Caco-2 (cell line): ENCODE measurements around the gene ANKAR. TPM values are rescaled to one million over a fixed set of nuclear protein-coding genes. Genes with fewer than 3 reads are reported as not detected.
A peak's percentile ranks its signal among the peaks of the same experiment; 100 is the strongest.

ENCODE experiments used
- BruUV-seq: library from RNA; stranded (reverse); fragments of 400-500 nt; replicated peaks from 2 replicates; lab custom pipeline; 2021; lab: Mats Ljungman, UMichigan
- CTCF ChIA-PET: fragments of 300-600 bp; sonication (Branson Sonifier 250); formaldehyde crosslinking; loops from one replicate; lab custom pipeline; 2022; ENCODE audit warnings: antibody characterized with exemption; lab: Charles Lee
- POLR2A ChIA-PET: fragments of 300-600 bp; sonication (Branson Sonifier 250); formaldehyde crosslinking; loops from one replicate; lab custom pipeline; 2022; ENCODE audit warnings: antibody characterized with exemption; lab: Charles Lee
- DNase-seq, 2 experiments: peaks; one replicate each; pipeline versions ENCODE4 v3.0.0 to v3.0.0-alpha.2; 2020 to 2022
- H3K27me3 ChIP-seq: replicated peaks from 2 replicates; pipeline ENCODE4 v1.6.0; 2011; ENCODE audit warnings: low read length; ENCODE audit not compliant: control insufficient read depth, insufficient read depth
- H3K36me3 ChIP-seq: 2 replicates; pipeline ENCODE4 v1.5.1; 2011; ENCODE audit warnings: low read length; ENCODE audit not compliant: control insufficient read depth, insufficient read depth
- H3K4me1 ChIP-seq: fragments of 250-450 bp; sonication (Bioruptor Pico); 2 replicates; pipeline ENCODE4 v1.5.1; 2020; ENCODE audit warnings: mild to moderate bottlenecking
- H3K4me3 ChIP-seq: 2 replicates; pipeline ENCODE4 v1.5.1; 2011; ENCODE audit warnings: low read depth, mild to moderate bottlenecking, control low read depth, low read length
- H3K9me3 ChIP-seq: fragments of 250-450 bp; sonication (Bioruptor Pico); 2 replicates; pipeline ENCODE4 v1.5.1; 2020; ENCODE audit warnings: mild to moderate bottlenecking, moderate library complexity
- H3K27ac Mint-ChIP-seq: one replicate; pipeline ENCODE4 v1.8.0; 2022; ENCODE audit warnings: mixed read lengths; ENCODE audit not compliant: unreplicated experiment
- H3K27me3 Mint-ChIP-seq: one replicate; pipeline ENCODE4 v1.8.0; 2022; ENCODE audit warnings: mixed read lengths; ENCODE audit not compliant: insufficient read depth, unreplicated experiment
- H3K36me3 Mint-ChIP-seq: one replicate; pipeline ENCODE4 v1.8.0; 2022; ENCODE audit warnings: mild to moderate bottlenecking, mixed read lengths; ENCODE audit not compliant: insufficient read depth, unreplicated experiment
- H3K4me1 Mint-ChIP-seq: one replicate; pipeline ENCODE4 v1.8.0; 2022; ENCODE audit warnings: low read depth, mixed read lengths; ENCODE audit not compliant: unreplicated experiment
- H3K4me3 Mint-ChIP-seq: one replicate; pipeline ENCODE4 v1.8.0; 2022; ENCODE audit warnings: mild to moderate bottlenecking, moderate library complexity, mixed read lengths; ENCODE audit not compliant: unreplicated experiment
- H3K9me3 Mint-ChIP-seq: one replicate; pipeline ENCODE4 v1.8.0; 2022; ENCODE audit warnings: mixed read lengths; ENCODE audit not compliant: unreplicated experiment
- CTCF ChIP-seq, 2 experiments: fragments of 200-600 bp in 1 of 2; IDR thresholded peaks; 1 replicate in 1 of 2; 2 replicates in 1 of 2; pipeline versions ENCODE4 v1.5.1 to v1.8.0; 2011 to 2022; ENCODE audit warnings: antibody characterized with exemption in 1 of 2, control low read depth in 1 of 2, inconsistent platforms in 1 of 2, low read depth in 1 of 2, low read length in 1 of 2, mild to moderate bottlenecking in 1 of 2, moderate library complexity in 1 of 2; ENCODE audit not compliant: insufficient read depth in 1 of 2, severe bottlenecking in 1 of 2, unreplicated experiment in 1 of 2
- intact Hi-C: fragments of 100-400 bp; cut with micrococcal nuclease; formaldehyde crosslinking; loops from one replicate; pipeline ENCODE4 v1.10.0; 2022; ENCODE audit not compliant: unreplicated experiment
- total RNA-seq: library from RNA; stranded (reverse); gene quantifications from 2 replicates; pipeline ENCODE4 v1.2.3, GENCODE V29; 2022

The ANKAR gene
- total RNA-seq, 1 experiment from 2014 or later, result 4.7 TPM

DNA sequence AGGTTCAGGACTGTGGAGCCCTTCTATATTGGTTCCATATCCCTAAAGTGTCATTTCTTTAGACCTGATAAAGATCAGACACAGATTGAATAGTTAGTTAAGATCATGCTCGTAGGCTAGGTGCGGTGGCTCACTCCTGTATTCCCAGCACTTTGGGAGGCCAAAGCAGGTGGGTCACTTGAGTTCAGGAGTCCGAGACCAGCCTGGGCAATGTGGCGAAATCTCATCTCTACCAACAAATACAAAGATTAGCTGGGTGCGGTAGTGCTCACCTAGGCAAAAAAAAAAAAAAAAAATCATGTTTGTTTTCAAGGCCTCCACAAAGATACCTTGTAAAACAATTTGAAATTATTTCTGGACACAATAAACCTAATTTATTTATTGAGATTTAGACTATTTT lies 4.6 kb upstream of the ANKAR start:
- Mint-ChIP-seq H3K4me3 (no peak overlapping the region), H3K36me3 (peaks cover 31% of the 10 kb centered on the region)
- CTCF ChIA-PET, result no interaction called here

GRCh38 chr2:189673661-189674373 lies 653 bp upstream of the ANKAR start:
- peaks cover 7% of the 10 kb centered on the region; the same call in 1 of the 2 replicates for H3K9me3 ChIP-seq
- ChIA-PET CTCF (interaction anchor here (0.7 to 2.9 kb wide), 5 partner anchors 11 to 89 kb away, joined by 3 to 12 read pairs (median 6); partner anchors contain the start of gene OSGEPL1), POLR2A (no interaction called here)
- H3K9me3 Mint-ChIP-seq, result peaks cover 9% of the 10 kb centered on the region
- H3K27ac Mint-ChIP-seq, result no peak overlapping the region
- no peak for DNase-seq
- TF ChIP-seq CTCF (IDR thresholded peaks at IDR 0.05; ENCODE audit: insufficient read depth in 1 of 2, low read depth in 1 of 2, low read length in 1 of 2, severe bottlenecking in 1 of 2, unreplicated experiment in 1 of 2), result no peak
- intact Hi-C loops, result loop anchor here (1.0 kb wide), 5 partner anchors 13 to 396 kb away; partner anchors contain the start of genes ASNSD1 and OSGEPL1
- BruUV-seq, result no TSS peak
- H3K27me3 ChIP-seq, result no peaks in the 10 kb centered on the region
- H3K4me1 ChIP-seq, result no peaks in the 10 kb centered on the region
- peak overlapping the region; percentile 27 for H3K4me3 ChIP-seq
- peaks cover 11% of the 10 kb centered on the region for H3K4me1 Mint-ChIP-seq
- no peaks in the 10 kb centered on the region; the same call in 1 of the 2 replicates for H3K36me3 ChIP-seq
- no peaks in the 10 kb centered on the region for H3K27me3 Mint-ChIP-seq
- H3K4me3 Mint-ChIP-seq, result peak overlapping the region; percentile 88
- peaks cover 13% of the 10 kb centered on the region for H3K36me3 Mint-ChIP-seq

More for the DNA sequence above, 4.6 kb upstream of the ANKAR start:
- Histone ChIP-seq H3K27me3 (no peaks in the 10 kb centered on the region), H3K9me3 (no peaks in the 10 kb centered on the region), H3K4me3 (no peak overlapping the region), H3K36me3 (peaks cover 1% of the 10 kb centered on the region), H3K4me1 (no peaks in the 10 kb centered on the region)
- TF ChIP-seq CTCF (IDR thresholded peaks at IDR 0.05; ENCODE audit: insufficient read depth in 1 of 2, low read depth in 1 of 2, low read length in 1 of 2, severe bottlenecking in 1 of 2, unreplicated experiment in 1 of 2), result no peak
- Mint-ChIP-seq H3K27me3 (no peaks in the 10 kb centered on the region), H3K4me1 (peaks cover 11% of the 10 kb centered on the region), H3K27ac (no peak overlapping the region), H3K9me3 (no peaks in the 10 kb centered on the region)
- no TSS peak for BruUV-seq
- POLR2A ChIA-PET, result no interaction called here
- DNase-seq, result no peak
- intact Hi-C loops, result no loop called here

DNA sequence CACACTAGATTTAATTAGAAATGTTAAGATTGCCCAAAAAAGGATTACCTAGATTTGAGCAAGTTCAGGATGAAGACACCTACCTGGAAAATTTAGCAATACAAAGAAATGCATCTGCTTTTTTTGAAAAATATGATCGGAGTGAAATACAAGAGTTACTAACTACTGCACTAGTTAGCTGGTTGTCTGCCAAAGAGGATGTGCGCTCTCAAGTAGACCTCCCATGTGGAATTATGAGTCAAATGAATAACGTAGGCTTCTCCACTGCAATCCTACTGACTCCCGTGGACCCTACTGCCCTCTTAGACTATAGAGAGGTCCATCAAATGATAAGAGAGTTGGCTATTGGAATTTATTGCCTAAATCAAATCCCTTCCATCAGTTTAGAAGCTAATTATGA lies 2.0 kb downstream of the ANKAR start:
- Histone ChIP-seq H3K9me3 (peaks cover 9% of the 10 kb centered on the region; the same call in 1 of the 2 replicates), H3K4me1 (no peaks in the 10 kb centered on the region), H3K4me3 (no peak overlapping the region), H3K27me3 (no peaks in the 10 kb centered on the region), H3K36me3 (no peaks in the 10 kb centered on the region)
- intact Hi-C loops, result no loop called here
- no peak for DNase-seq
- TF ChIP-seq CTCF (IDR thresholded peaks at IDR 0.05; ENCODE audit: insufficient read depth in 1 of 2, low read depth in 1 of 2, low read length in 1 of 2, severe bottlenecking in 1 of 2, unreplicated experiment in 1 of 2), result no peak
- H3K27ac Mint-ChIP-seq, result no peak overlapping the region
- no peak overlapping the region for H3K4me3 Mint-ChIP-seq
- H3K4me1 Mint-ChIP-seq, result peaks cover 11% of the 10 kb centered on the region
- no TSS peak for BruUV-seq
- peaks cover 13% of the 10 kb centered on the region for H3K36me3 Mint-ChIP-seq
- H3K27me3 Mint-ChIP-seq, result no peaks in the 10 kb centered on the region
- ChIA-PET POLR2A (no interaction called here), CTCF (no interaction called here)
- H3K9me3 Mint-ChIP-seq, result peaks cover 12% of the 10 kb centered on the region
